HepG2 (cell line): Measurements from ENCODE around the gene EP300. TPM values are rescaled to one million over a fixed set of nuclear protein-coding genes. Genes with fewer than 3 reads are reported as not detected.

Experiments
- ATF2 ChIP-seq: sonication (generic); formaldehyde crosslinking; IDR thresholded peaks from 2 replicates; pipeline ENCODE4 v1.4.0; 2020; ENCODE audit warnings: missing genetic modification reagents
- CBX5 ChIP-seq: sonication (generic); formaldehyde crosslinking; IDR thresholded peaks from 2 replicates; pipeline ENCODE4 v1.4.0; 2020; ENCODE audit warnings: missing genetic modification reagents, borderline replicate concordance
- HDAC2 ChIP-seq: sonication (generic); formaldehyde crosslinking; IDR thresholded peaks from 2 replicates; pipeline ENCODE4 v1.4.0; 2020; ENCODE audit warnings: missing genetic modification reagents
- HIVEP1 ChIP-seq: sonication (generic); formaldehyde crosslinking; IDR thresholded peaks from 2 replicates; pipeline ENCODE4 v1.4.0; 2020; ENCODE audit warnings: mild to moderate bottlenecking, missing genetic modification reagents
- HNF1B ChIP-seq: sonication (generic); formaldehyde crosslinking; IDR thresholded peaks from 2 replicates; pipeline ENCODE4 v1.5.1; 2020; ENCODE audit warnings: mild to moderate bottlenecking, moderate library complexity, missing genetic modification reagents
- NCOA5 ChIP-seq: sonication (generic); formaldehyde crosslinking; IDR thresholded peaks from 2 replicates; pipeline ENCODE4 v1.4.0; 2020; ENCODE audit warnings: missing genetic modification reagents
- NFYB ChIP-seq: sonication (generic); formaldehyde crosslinking; IDR thresholded peaks from 2 replicates; pipeline ENCODE4 v1.4.0; 2020; ENCODE audit warnings: missing genetic modification reagents
- POLR2G ChIP-seq: fragments of 200-400 bp; formaldehyde crosslinking; IDR thresholded peaks from 2 replicates; pipeline ENCODE4 v1.6.1; 2018; ENCODE audit warnings: mild to moderate bottlenecking, low read depth, low read length, moderate library complexity
- RFXAP ChIP-seq: sonication (generic); formaldehyde crosslinking; IDR thresholded peaks from 2 replicates; pipeline ENCODE4 v1.4.0; 2020; ENCODE audit warnings: missing genetic modification reagents, borderline replicate concordance
- ZBTB26 ChIP-seq: IDR thresholded peaks from 2 replicates; pipeline ENCODE4 v1.6.1; 2016; ENCODE audit warnings: missing compliant biosample characterization, missing genetic modification reagents, borderline replicate concordance
- ZNF124 ChIP-seq: sonication (generic); formaldehyde crosslinking; IDR thresholded peaks from 2 replicates; pipeline ENCODE4 v1.4.0; 2020; ENCODE audit warnings: missing genetic modification reagents
- ZNF512B ChIP-seq: sonication (generic); formaldehyde crosslinking; IDR thresholded peaks from 2 replicates; pipeline ENCODE4 v1.5.1; 2020; ENCODE audit warnings: missing genetic modification reagents, mild to moderate bottlenecking, borderline replicate concordance
- polyA plus RNA-seq, 8 experiments: library from polyadenylated mRNA; depleted of rRNA in 3 of 8; stranded (reverse) in 7 of 8; unstranded in 1 of 8; fragments of >200 nt; fragmentation: Illumina TruSeq in 4 of 8; extraction: Trizol in 4 of 8; gene quantifications; 2 replicates each; pipeline versions ENCODE4 v1.2.1 to v1.2.3, GENCODE V29; 2011 to 2016; ENCODE audit warnings: low read depth in 4 of 8, missing spikeins in 1 of 8, mixed read lengths in 1 of 8; ENCODE audit not compliant: insufficient read depth in 1 of 8
- total RNA-seq, 5 experiments: library from RNA; depleted of rRNA; stranded (reverse); fragments of >200 nt; fragmentation: Illumina TruSeq; extraction: Trizol; gene quantifications; 2 replicates each; pipeline ENCODE4 v1.2.3, GENCODE V29; 2016; ENCODE audit warnings: low read depth in 1 of 5

The EP300 gene
- total and polyA plus RNA-seq, 2 of the 13 experiments (the other 11 are each of a cell fraction or from before 2014, with no cell fraction given) = 13.6 to 14.9 TPM

- no peak for TF ChIP-seq ZNF512B
- peak; percentile 93 for TF ChIP-seq RFXAP (CRISPR knock-in tag)
- peak; percentile 92 for TF ChIP-seq HNF1B
- TF ChIP-seq ZBTB26 = 0 out of 2 replicates have a peak, but pooled peaks have one; percentile 35
- peak; percentile 87 for TF ChIP-seq POLR2G
- 0 out of 2 replicates have a peak, but pooled peaks have one; percentile 50 for TF ChIP-seq CBX5 (CRISPR knock-in tag)
- peak; percentile 74; the same call in 1 of the 2 replicates for TF ChIP-seq HIVEP1 (CRISPR knock-in tag)
- peak; percentile 64; the same call in 1 of the 2 replicates for TF ChIP-seq HDAC2
- TF ChIP-seq NCOA5 (CRISPR knock-in tag) = no peak
- no peak for TF ChIP-seq ATF2 (CRISPR knock-in tag)
- peak; percentile 94 for TF ChIP-seq NFYB (CRISPR knock-in tag)
- 0 out of 2 replicates have a peak, but pooled peaks have one; percentile 52 for TF ChIP-seq ZNF124 (CRISPR knock-in tag)
These were observed 112.9 kb downstream of the EP300 start, which contains the start of gene L3MBTL2 (continued) for GRCh38 chr22:41204992-41205900.
